ENCODE measurements around the gene EIF6.

- TF ChIP-seq, protein P1, sequence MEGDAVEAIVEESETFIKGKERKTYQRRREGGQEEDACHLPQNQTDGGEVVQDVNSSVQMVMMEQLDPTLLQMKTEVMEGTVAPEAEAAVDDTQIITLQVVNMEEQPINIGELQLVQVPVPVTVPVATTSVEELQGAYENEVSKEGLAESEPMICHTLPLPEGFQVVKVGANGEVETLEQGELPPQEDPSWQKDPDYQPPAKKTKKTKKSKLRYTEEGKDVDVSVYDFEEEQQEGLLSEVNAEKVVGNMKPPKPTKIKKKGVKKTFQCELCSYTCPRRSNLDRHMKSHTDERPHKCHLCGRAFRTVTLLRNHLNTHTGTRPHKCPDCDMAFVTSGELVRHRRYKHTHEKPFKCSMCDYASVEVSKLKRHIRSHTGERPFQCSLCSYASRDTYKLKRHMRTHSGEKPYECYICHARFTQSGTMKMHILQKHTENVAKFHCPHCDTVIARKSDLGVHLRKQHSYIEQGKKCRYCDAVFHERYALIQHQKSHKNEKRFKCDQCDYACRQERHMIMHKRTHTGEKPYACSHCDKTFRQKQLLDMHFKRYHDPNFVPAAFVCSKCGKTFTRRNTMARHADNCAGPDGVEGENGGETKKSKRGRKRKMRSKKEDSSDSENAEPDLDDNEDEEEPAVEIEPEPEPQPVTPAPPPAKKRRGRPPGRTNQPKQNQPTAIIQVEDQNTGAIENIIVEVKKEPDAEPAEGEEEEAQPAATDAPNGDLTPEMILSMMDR (IDR thresholded peaks at IDR 0.05): no peak
- TF ChIP-seq EZH2 (IDR thresholded peaks at IDR 0.05; ENCODE audit: borderline replicate concordance, insufficient read depth, low read depth, low read length, poor library complexity, severe bottlenecking): no peak
These were observed 5.5 kb downstream of the EIF6 start for GRCh38 chr20:35279040-35279439.

Data from B cell (primary cell).